Stromal cell of bone marrow (primary cell): Measurements from ENCODE around the gene PRKCB.
"Not testable (repeated sequence)": the region's sequence is repeated elsewhere in the genome, so short reads cannot be mapped to it uniquely, and the experiment has no call there.

Experiments used
- DNase-seq: peaks from one replicate; pipeline ENCODE4 v3.0.0-alpha.2; 2012; ENCODE audit warnings: low read depth

The PRKCB gene

DNA sequence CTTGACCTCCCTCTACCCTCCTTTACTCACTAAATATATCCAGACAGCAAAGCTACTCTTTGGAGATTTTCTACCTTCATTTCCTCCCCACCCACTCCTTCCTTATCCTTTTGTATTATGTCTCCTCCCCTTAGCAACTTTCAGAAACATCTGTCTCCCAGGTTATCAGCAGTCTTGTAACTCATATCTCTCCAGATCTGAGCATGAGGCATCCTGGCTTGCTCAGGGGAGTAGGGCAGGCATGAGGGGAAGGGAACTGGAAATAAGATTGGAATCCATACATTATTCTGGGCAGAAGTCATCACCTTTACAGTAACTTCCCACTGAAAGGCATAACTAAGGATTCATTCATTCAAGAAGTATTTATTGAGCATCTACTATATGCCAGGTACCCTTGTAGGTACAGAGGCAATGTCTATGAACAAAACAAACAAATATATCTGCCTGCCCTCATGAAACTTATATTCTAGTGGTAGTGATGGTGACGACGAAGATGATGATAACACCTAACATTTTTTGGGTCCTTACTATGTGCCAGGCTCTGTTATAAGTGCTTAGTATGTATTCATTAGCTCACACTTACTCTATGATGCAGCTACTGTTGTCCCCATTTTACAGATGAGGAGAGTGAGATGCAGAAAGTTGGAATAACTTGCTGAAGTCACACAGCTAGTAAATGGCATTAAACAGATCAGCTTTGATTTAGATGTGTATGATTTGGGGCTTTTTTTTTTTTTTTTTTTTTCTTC is 296.4 kb downstream of the PRKCB start:
- no peak for DNase-seq

DNA sequence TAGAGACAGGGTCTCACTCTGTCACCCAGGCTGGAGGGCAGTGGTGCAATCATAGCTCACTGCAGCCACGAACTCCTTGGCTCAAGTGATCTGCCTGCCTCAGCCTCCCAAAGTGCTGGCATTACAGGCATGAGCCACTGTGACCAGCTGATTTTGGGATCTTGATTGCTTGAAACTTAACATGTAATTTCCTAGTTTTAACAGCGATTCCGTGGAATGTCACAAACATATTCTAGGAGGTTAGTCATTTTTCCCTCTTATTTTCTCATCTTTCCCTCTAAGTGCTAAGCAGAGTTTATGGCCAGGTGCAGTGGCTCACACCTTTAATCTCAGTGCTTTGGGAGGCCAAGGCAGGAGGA is 297.0 kb downstream of the PRKCB start:
- no peak for DNase-seq

DNA sequence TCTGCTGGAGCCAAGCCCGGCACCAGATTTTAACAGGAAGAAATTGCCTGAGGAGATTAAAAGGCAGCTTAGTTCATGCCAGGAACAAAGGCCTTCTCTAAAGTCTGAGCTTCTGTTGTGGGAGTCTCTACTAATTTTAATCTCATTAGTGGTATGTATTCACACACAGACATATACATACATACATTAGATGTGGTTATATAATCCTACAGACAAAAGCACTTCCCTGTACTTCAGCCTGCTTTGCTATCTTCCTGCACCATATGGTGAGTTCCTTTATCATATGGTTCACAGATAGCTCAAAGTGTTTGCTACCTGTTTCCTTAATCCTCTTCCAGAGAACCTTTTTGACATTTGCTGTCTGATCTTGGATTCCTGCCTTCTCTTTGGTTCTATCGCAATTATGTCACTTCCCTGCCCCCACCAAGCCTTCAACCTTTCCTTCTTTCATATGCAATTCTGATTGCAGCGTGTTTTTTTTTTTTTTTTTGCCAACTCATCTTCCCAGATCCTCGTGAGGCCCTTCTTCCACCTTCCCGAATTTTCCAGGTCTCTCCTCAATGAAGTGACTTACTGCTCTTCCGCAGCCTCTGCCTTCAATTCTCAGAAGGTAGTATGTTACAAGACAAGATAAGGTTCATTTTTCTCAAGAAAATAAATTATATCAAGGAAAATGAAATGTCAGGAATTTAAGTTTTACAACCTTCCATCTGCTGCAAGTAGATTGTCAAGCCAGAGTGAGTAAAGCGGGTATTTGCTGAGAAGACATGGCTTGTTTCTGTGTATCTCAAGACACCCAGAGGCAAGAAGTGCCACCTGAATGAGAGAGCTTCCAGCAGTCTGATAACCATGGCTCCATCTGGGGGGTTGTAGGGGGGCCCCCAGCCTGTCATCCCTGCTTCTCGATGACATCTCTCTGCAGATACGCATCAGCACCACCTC is 300.1 kb downstream of the PRKCB start:
- DNase-seq, result no peak

DNA sequence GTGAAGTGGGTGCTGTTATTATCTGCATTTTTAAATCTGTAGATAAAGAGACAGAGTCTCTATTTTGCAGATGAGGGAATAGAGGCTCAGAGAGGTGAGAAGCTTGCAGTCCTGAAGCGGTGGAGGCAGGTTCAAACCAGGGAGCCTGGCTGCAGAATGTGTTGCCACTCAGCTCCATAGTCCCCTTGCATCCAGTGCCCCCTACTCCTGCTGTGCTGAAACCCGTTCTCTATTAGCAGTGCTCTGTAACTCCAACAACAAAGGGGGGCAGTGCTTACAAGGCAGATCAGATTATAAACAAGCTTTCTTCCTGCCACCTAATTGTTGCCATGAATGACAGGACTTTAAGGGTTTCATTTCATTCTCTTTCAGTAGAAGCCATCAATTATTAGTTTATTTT is 302.2 kb downstream of the PRKCB start:
- no peak for DNase-seq

DNA sequence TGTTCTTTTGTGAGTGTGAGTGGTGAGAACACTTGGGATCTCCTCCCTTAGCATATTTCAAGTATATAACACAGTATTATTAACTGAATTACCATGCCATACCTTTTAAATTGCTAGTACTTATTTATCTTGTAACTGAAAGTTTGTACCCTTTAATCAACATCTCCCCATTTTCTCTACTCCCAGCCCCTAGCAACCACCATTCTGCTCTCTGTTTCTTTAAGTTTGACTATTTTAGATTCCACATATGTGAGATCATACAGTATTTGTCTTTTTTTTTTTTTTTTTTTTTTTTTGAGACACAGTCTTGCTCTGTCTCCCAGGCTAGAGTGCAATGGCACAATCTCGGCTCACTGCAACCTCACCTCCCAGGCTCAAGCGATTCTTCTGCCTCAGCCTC is 302.8 kb downstream of the PRKCB start:
- no peak for DNase-seq

DNA sequence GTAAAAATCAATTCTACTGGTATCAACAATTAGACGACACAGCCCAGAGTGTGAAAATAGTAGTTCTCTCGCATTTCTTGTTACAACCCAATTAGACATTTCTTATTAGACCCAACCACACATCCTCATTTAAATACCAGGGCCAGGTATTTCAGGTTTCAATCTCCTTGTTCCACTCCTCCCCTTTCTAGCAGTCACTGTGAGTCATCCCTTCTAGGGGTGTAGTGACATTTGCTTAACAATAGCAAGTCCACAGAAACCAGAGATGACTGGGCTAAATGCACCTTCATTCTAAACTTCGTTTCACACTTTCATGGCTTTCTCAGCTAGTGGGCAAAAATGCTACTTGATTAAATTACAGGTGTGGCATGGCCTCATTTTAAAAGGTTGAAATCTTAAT is 303.5 kb downstream of the PRKCB start:
- no peak for DNase-seq

DNA sequence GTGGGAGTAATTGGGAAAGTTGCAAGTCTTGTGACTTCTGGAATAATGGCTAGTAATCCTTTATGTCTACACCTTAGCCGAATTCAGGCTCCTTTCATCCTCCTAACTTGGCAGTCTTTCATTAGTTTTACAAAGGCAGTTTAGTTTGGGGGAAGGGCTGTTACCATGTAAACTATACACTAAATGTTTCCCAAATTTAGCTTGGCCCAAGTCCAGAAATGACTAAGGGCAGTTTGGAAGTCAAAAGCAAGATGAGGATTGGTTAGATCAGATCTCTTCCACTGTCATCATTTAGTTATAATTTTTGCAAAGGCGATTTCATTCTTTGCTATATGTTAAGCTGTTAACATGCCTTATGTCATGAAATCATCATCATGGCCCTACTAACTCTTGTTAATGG is 304.9 kb downstream of the PRKCB start:
- no peak for DNase-seq

DNA sequence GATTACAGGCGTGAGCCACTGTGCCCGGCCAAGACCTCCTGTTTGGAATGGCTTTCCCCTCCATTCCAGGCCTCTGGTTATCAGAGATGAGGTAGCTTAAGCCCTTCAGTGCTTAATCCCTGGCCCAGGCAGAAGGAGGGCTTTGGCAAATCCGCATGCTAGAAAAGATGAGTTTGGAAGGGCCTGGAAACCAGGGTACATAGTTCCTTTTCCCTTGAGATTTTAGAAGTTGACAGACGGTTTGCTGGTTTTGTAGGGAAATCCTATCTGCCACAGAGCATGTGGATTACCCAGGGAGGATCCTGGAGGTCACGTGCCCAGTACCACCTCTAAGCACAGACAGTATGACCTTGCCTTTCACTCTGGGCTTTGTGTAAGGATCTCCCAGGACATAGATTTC is 305.7 kb downstream of the PRKCB start:
- DNase-seq, result no peak

DNA sequence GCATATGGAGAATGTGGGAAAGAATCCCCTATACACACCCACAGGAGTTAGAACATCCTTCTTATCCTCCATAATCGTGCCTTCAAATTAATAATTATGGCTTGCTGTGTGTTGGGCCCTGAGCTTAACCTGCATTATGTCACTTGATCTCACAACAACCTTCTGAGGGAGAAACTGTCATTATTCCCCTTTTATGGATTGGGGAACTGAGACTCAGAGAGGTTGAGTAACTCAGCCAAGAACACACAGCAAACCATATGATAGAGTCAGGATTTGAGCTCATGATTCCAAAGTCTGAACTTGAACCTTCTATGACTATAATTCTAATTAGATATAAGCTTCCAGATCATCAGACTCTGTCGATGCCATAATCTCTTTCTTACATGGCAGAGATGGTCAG is 306.1 kb downstream of the PRKCB start:
- no peak for DNase-seq

DNA sequence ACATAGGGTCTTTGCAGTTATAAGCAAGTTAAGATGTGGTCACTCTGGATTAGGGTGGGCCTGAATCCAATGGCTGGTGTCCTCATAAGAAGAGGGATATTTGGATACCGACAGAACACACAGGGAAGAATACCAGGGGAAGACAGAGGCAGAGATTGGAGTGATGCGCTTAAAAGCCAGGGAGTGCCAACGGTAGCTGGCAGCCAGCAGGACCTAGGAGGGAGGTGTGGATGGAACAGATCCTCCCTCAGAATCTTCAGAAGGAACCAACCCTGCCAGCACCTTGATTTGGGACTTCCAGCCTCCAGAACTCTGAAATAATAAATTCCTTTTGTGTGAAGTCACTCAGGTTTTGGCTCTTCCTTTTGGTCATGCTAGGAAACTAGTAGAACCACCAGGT is 310.1 kb downstream of the PRKCB start:
- no peak for DNase-seq

DNA sequence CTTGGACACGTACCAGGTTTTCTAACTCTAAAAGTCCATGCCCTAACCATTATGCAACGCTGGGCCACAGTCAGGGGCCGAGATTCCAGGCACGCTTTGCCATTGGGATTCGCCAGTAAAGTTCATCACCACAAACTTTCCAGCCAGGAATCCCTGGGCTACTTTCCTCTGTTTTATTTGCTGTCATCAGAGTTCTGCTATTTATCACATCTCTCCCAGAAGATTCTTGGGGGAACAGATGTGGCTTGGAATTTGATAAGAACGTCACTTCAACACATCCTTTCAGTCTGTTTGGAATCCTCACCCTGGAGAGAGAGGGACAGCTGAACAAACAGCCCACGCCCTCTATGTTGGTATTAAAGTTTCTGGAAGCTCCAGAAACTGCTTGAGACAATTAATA is 310.7 kb downstream of the PRKCB start:
- DNase-seq, result no peak

DNA sequence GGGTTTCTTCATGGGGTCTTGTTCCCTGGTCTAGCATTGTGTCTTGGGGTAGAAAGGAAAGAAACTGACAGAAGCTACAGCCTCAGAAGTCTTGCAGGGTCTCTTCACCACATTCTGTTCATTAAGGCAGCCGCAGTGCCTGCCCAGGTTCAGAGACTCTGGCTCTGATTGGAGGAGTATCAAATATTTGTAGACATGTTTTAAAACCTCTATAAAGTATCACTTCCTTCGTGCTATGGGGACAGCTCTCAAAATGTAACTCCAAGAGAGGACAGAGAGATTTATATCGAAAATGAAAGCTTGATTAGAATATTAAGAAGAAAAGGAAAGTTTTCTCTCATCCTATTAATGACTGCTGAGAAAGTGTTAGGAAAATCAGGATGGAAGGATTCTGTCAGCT is 313.3 kb downstream of the PRKCB start:
- DNase-seq, result no peak

DNA sequence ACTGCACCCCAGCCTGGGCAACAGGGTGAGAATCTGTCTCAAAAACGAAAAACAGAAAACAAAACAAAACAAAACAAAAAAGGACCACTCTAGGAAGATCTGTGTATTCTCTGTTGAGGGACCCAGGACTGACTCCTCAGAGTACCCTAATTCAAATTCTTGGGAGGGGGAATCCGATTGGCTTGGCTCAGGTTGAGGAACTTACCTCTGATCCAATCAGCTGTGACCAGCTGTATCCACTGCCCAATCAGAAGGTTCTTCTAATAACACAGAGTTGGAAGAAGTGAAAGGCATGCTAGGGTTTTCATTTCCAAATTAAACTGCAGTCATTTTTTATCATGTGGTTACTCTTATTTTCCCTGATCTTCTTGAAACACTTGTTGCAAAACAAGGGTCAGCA is 314.5 kb downstream of the PRKCB start:
- DNase-seq, result no peak

DNA sequence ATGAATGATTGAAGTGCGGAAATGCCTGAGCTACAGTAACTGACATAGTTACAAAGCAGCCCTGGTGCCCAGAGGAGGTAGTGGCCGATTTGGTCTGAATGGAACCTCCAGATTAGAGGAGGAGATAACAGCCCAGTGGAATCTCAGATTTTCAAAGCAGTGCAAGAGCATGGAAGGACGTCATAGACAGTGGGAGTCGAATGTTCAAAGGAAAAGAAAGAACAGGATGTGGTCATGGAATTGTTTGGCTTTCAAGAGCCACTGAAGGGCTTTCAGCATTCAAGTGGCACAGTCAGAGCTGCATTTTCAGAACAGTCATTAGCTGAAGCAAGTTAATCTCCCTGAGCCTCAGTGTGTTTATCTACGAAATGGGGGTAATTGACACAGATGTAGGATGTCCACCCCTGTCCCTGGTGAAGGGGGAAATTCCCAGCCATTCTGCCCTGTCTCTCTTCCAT is 315.7 kb downstream of the PRKCB start:
- DNase-seq, result no peak

DNA sequence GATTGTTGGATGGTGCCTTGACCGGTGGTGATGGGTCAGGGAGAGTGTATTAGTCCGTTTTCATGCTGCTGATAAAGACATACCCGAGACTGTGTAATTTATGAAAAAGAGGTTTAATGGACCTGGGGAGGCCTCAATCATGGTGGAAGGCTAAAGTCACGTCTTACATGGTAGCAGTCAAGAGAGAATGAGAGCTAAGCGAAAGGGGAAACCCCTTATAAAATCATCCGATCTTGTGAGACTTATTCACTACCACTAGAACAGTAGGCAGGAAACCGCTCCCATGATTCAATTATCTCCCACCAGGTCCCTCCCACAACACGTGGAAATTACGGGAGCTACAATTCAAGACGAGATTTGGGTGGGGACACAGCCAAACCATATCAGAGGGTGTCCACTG is 316.3 kb downstream of the PRKCB start:
- not testable (repeated sequence) for DNase-seq

DNA sequence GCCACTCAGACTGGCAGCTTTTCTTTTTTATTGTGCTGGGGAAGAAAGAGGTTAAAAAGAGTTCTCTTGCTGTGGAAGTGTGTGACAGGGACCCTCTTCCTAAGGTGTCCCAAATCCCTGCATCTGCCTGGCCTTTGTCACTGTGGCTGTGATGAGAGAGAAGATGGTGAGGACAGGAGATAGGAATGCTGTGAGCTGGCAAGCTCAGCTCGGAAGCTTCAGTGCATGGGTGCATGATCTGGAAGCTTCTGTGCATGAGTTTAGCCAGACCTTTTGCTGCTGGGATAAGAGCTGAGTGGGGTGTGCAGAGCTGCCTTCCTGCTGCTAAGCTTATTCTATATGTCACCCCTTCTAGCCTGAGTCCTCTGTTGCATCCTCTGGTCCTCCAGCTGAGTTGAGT is 317.0 kb downstream of the PRKCB start:
- DNase-seq, result no peak

DNA sequence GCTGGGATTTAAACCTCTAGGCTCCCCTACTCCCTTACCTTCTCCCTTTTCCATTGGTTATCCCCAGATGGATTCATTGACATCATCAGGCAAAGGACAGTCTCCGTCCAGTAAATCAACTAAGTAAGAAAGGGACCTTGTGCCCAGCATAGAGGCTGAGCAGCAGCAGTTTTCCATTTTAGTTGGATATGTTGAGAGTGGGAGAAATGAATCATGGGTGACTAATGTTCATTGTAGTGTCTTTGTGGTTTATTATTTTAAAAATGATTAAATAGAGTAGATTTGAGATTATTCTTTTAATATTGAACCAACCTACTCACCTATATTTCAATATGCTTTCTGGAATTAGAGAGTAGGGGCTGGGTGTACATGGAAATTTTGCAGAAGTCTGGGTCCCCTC is 321.0 kb downstream of the PRKCB start:
- DNase-seq, result no peak

DNA sequence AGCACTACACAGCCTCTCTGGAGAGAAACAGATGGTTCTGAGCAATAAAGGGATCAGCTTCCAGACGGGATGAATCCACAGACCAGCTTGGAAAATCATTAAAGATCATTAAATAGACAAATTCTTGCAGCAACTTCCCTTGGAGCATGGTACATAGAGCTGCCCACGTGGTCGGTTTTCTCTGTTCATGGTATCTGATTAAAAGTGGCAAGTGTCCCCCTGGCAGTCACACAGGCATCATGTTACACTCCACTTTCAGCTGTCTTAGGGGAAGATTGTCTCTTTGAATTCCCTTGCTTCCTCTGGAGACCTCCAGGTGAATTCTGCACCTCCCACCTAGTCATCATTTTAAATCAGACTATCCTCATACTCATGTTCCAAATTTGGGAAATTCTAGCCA is 328.2 kb downstream of the PRKCB start:
- DNase-seq, result no peak

DNA sequence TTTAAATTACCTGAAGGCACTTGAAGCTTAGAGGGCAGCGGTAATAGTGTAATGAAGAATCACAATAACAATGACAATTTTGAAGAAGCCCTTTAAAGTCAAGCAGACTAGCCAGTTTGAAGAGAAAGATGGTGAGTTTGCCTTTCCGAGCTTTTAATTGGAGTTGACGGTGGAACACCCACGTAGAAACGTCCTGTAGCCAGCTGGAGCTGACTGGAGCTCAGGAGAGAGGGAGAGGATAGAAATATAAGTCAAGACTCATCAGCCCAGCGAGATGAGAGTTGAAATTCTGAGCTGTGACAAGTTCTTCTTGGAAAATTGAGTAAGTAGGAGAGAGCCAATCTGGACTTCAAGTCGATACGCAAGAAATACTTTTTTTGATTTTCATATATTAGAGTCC is 328.6 kb downstream of the PRKCB start:
- no peak for DNase-seq

DNA sequence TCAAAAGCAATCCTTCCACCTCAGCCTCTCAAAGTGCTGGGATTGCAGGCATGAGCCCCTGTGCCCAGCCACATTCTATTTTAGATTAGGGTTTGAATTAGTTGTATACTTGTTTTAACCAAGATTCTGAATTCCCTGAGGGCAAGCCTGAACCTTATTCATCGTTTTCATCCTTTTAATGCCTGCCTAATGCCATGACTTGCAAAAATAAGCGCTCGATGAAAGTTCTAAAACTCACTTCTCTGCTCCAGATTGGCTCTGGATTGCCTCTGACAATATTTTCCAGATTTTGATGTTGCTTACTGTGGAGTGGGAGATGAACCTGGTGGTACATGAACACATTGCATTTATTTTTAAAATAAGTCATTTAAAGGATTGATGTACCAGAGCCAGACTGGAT is 329.5 kb downstream of the PRKCB start:
- no peak for DNase-seq

DNA sequence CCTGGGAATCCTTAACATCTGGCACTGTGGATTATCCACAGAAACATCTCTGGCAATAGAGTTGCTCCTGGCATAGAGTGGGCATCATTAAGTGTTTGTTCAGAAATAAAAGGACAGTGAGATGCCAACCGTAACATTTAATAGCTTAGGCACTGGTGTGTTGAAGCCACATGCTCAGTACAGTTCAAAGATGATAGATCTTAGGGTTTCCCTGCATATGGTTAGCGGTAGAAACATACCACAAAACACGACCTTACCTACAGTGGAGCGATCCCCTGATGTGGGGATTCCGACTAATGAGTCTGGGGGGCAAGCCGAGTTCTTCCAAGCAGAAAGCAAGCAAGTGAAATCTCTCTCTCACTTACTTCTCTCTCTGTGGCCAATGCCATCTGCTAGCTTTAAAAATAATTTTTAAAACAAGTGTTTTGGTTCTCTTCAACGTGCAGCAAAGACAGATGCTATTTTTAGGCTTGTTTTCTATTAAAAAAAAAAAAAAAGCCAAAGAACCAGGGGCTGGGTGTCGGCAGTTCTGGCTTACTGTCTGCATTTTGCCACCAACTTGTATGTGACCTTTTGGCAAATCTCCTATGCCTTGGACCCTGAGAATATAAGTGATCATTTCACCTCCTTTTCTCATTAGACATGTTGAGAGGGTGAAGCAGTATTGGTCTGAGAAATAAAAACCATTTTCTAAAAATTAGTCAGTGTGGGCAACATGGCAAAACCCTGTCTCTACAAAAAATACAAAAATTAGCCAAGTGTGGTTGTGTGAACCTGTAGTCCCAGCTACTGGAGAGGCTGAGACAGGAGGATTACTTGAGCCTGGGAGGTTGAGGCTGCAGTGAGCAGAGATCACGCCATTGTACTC is 331.1 kb downstream of the PRKCB start:
- no peak for DNase-seq

DNA sequence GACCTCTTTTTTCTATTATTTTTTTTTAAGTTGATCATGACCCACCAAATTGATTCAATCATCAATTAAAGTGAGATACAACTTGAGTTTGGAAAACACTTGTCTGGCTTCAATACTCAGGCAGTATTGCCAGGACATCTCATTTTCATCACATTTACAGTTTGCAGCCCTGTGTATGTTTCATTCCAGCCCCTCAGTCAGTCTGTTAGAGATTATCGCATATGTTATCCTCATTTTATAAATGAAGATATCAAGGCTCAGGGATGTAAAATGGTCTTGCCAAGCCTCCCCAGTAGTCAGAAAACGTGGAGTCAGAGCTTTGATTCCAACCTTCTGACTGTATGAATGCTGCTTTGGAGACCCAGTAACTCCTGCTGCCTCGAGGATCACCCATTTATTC is 333.1 kb downstream of the PRKCB start:
- no peak for DNase-seq

DNA sequence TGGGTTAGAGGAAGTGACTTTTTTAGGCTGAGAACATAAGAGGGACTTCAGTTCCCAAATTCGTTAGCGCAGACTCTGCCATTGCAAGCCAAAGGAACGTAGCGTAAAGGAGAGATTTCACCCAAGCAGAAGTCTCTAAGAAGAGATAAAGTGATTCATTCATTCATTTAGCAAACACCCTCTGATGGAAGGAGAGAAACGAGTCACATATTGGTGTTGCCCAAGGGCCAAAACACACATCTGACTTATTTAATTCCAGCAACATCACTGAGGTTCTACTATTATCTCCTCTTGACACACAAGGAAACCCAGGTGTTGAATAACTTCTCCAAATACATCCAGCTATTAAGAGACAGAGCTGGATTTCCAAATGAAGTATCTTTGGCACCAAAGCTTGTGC is 334.6 kb downstream of the PRKCB start:
- DNase-seq, result no peak
